Fibroblast of skin of left quadriceps (primary cell): ENCODE measurements around the gene CASTOR1.

Source experiments
- DNase-seq, 2 experiments: peaks; one replicate each; pipeline ENCODE4 v3.0.0-alpha.2; 2013; ENCODE audit warnings: low read depth in 2 of 2

CASTOR1 gene

DNA sequence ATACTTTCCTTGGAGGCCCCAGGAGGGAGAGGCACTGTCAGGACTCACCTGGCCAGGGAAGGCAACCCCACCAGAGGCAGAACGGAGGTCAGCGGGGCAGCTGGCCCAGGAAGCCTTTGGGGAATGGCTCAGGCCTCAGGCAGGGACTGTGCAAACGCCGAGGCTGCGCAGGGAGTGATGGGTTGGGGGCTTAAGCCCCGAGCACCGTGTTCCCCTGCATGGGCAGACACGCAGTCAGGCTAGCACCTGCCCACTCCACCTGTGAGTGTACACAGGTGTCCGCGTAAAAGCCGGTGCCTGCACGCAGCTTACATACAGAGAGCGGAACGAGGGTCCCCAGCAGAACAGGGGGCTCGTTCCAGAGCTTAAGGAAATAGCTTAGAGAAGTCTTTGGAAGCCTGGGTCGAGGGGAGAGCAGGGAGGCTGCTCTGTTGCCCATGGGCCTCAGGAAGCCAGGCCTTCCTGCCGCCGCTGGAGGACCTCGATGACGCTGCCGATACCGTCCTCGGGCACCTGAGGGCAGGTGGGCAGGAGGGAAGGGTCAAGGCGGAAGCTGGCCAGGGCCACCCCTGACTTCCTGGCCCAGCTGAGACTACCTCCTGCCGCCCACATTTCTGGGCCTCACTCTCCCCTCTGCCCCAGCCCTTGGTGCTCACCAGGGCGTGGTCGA, 4.0 kb downstream of the CASTOR1 start:
- no peak for DNase-seq

DNA sequence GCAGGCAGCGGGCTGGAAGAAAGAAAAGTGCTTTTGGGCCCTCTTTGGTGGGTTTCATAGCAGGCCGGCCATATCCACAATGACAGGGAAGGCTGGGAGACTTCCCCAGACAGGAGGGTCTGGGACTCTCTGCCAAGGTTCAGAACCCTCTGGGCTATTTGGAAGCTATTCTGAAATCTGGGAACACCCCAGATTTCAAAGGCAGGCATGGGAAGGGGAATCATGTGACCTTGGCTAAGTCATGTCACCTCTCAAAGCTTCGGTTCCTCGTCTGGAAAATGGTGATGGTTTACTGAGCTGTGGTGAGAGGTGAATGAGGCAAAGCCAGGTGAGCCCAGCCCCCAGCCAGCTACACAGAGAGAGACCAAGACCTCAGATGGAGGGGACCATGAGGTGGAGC, 4.6 kb downstream of the CASTOR1 start:
- no peak for DNase-seq

DNA sequence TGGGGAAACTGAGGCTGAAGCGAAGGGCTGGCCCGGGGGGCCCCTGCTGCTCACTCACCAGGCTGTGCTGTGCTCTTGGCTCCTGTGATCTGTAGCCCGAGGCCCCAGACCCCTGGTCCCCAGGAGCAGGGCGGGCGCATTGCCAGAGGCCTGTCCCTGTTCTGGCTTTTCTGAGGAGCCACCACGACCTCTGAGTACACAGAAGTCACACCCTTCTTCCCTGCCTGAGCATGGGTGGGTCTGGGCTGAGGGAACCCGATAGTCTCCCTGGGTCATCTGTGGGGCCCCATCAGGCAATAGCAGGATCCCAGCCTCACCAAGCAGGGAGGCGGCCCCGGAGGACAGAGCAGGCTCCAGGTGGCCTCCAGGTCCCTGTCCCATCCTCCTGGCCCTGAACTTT, 5.1 kb downstream of the CASTOR1 start:
- DNase-seq: no peak

DNA sequence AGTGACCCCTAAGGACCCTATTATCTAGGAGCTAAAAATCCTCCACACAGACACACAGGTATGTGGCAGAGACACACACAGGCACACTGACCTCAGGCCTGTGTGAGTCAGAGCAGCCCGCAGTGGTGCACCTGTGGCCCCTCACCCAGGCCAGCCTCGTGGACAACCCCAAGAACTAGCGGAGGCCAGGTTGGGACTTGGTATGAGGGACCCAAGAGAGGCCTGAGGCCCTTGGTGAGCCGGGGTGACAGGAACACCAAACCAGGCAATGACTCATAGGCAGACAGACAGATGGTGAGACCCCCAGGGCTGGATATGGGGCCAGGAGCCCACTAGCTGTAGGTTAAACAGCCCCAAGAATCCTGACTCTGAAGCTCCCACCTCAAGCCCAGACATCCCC, 6.0 kb downstream of the CASTOR1 start:
- no peak for DNase-seq

DNA sequence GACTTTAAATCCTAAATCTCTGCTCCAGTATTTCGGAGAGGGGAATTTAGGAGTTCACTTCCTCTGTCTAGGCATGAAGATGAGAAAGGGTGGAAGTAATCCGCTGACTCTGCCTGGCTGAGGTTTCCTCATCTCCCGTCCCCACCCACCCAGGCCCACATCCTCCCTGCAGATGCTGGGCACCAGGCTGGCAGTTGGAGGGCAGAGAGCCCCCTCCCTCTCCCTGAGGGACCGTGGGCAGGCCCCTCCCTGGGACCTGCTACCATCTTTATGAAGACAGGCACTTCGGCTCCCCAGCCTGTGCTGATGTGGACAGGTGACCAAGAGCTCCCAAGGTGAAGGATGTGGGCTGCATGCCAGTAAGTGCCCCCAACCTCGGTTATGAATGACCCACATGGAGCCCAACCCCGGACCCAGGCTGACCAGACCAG, 6.7 kb downstream of the CASTOR1 start:
- no peak for DNase-seq

DNA sequence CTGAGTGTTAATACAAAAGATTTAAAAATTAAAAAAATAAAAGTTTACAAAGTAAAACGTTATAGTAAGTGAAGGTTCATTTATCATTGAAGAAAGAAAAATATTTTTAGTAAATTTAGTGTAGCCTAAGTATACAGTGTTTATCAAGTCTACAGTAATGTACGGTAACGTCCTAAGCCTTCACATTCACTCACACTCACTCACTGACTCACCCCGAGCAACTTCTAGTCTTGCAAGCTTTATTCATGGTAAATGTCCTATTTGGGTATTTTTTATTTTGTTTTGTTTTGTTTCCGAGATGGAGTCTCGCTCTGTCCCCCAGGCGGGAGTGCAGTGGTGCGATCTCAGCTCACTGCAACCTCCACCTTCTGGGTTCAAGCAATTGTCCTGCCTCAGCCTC, 8.8 kb downstream of the CASTOR1 start:
- DNase-seq: no peak

DNA sequence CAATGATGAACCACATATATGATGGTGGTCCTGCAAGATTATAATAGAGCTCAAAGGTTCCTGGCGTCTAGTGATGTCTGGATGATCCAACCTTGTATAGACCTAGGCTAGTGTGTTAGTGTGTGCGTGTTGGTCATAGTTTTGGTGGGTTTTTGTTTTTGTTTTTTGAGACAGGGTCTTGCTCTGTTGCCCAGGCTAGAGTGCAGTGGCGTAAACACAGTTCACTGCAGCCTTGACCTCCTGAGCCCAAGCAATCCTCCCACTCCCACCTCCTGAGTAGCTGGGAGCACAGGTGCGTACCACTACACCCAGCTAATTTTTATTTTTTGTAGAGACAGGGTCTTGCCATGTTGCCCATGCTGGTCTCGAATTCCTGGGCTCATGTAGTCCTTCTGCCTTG, 9.4 kb downstream of the CASTOR1 start:
- no peak for DNase-seq

DNA sequence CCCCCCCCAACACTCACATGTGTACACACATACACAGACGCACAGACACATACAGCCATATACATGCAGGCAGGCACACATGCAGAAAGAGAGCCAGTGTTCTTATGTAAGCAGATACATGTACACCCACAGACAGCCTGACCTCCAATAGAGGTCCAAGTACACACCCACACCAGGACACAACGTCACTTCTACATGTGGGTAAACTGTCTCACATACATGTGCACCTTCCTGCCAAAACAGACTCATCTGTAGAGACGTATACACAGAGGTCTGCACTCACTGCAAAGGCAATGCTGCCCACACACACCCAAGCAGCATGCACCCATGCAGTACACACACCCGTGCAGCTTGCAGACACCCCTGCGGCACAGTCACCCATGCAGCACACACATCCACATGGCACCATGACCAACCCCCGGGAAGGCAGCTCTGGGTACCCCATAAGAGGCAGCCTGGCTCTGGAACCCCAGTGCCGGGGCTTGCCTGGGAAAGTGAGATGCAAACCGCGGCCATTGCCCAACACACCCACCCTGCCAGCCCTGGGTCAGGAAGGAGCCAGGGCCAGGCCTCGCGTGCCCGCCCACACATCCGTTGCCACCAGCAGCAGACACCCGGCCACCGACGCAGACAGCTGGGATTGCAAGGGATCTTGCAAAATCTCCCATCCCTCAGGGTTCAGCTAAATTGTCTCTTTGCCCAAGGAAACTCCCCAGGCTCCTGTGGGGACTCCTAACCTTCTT, 10.1 kb downstream of the CASTOR1 start:
- DNase-seq: no peak

DNA sequence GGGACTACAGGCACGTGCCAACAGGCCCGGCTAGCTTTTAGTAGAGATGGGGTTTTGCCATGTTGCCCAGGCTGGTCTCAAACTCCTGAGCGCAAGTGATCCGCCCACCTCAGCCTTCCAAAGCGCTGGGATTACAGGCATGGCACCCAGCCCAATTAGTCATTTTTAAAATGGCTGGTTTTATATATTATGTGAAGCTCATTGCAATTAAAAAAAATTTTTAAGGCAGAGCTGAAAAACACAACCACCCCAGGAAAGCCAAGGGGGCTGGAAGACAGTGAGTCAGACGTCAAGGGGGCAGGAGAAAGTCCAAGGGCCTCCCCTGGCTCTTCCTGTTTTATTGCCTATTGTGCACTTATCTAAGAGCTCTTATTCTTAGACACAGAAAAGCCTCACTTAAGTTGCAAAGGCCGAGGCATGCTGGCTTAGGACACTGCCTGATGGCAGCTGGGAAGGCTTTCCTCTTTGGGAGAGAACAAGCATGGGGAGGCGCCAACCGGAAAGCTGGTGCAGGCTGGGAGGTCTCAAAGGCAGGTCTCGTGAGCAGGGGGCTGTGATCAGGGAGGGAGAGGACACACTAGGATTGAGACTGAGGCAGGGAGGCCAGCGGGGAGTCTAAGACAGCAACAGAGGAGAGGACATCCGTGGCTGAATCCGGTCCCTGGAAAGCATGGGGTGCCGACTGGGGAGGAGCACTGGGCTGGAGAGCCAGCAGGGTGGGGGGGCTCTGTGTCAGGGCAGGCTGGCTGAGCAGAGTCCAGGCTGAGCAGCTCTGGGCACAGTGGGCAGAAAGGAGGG, 11.6 kb downstream of the CASTOR1 start:
- DNase-seq: peak in 1 of 2 experiments; percentile 27

DNA sequence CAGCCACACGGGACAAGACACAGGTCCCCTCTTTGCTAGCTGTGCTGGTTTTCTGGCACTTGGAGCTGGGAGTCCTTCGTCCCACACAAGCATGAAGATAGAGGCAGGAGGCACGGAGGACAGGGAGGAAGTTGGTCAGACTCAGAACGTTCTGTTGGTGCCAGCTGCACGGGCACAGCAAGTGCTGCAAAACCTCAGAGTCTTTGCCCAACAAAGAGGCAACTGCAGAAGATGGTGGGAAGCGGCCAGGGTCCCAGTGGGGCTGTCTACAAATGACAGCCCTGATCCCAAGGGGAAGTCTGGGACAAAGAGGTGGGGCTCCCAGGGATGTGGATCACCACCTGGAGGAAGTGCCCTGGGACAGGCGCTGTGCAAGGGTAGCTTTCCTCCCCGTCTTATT, 13.3 kb downstream of the CASTOR1 start:
- no peak for DNase-seq

DNA sequence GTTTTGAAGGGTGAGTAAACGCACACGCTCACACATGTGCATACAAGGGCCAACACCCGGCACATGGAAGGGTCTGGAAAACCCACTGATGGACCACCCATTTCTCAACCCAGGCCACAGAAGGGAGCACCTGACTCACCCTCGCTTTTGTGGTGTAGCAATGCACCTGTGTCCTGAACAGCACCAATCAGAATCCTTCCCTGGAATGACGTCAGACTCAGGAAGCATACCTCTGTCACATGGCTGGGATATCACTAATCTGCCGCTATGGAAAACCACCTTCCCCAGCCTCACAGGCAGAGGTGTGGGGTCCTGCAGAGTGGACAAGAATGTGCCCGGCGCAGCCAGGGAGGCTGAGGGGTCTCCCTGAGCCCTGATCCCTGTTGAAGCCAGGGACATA, 13.7 kb downstream of the CASTOR1 start:
- no peak for DNase-seq

DNA sequence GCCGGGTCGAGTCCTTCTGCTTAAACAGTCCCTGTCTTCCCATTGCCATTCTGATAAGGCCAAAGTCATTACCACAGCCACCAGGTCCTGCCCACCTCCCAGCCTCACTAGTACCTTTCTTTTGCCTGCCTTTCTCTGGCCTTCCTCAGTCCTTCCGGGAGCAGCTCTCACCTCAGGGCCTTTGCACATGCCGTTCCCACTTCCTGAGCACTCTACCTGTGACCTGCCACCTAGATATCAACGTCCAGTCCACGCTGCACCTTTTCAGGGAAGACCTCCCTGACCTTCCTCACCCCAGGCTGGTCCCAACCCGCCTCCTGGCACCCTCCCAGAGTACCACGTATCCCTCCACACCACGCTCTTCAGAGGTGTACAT, 14.9 kb downstream of the CASTOR1 start:
- no peak for DNase-seq

DNA sequence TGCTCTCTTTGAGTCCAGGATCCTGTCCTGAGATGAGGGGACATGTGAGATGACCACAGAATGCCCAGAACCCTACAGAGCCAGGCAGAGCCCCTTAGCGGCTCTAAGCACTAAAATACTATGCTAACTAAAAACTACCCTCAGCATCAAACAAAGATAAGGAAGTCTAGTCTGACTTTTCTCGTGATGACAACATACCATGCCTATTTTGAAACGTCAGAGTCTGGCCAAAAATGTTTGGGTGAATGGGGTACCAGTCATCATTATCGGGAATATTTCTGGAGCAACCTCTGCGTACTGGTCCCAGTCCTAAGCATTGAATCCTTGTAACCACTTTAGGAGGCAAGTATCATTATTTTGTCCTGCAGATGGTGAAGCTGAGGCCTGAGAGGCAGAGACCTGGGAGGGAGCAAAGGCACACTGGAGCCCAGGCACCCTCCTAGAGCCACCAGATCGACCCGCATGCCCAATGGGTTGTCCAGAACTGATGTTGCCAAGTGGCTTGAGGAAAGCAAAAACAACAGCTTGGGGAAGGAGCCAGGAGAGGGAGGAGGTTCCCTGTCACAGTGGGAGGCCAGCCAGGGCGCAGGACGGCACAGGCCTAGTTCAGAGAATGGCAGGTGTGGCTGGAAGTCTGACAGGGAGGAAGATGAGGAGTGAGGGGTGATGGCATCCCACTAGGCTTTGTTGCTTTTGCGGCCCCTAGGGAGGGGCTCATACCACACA, 15.4 kb downstream of the CASTOR1 start:
- DNase-seq: no peak

DNA sequence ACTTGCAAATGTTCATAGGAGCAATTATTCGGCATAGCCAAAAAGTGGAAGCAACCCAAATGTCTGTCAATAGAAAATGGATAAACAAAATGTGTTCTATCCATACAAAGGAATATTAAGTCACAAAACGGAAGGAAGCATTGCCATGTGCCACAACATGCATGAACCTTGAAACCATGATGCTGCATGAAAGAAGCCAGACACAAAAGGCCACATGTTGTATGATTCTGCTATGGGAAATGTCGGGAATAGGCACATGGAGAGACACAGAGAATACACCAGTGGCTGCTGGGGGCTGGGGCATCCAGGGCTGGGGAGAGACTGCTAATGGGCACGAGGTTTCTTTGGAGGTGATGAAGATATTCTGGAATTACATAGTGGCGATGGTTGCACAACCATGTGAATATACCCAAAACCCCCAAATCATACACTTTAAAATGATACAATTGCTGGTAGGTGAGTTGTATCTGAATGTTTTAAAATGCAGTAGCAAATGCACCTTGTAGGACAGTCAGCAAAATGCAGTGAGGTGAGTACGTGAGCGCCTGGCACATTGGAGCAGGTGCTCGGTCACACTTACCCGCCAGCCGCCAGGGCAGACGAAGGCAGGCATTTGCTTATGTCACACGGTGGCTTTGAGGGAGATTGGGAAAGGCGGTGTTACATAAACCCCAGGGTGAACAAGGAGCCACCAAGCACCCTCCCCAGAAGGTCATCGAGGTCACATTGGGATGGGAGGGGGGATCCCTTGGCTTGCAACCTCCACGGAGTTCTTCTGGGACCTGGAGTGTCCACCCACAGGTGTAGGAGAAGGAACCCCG, 16.3 kb downstream of the CASTOR1 start:
- DNase-seq: no peak

DNA sequence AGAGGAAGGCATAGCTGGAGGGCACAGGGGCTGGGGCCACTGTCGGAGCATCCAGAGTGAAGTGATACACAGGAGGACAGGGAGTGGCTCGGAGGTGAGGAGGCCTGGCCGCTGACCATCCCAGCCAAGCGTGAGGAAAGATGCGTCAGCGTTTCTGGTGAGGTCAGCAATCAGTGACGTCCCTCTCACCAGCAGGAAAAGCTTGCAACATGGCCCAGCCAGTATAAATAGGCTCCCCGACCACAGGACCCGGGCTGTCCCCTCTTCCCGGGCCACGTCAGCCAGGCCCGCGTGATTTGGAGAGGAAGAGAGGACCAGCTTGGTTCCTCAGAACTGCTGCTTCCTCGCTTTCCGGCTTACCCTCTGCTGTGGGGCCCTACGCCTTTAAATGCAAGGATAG, 18.5 kb downstream of the CASTOR1 start:
- no peak for DNase-seq

DNA sequence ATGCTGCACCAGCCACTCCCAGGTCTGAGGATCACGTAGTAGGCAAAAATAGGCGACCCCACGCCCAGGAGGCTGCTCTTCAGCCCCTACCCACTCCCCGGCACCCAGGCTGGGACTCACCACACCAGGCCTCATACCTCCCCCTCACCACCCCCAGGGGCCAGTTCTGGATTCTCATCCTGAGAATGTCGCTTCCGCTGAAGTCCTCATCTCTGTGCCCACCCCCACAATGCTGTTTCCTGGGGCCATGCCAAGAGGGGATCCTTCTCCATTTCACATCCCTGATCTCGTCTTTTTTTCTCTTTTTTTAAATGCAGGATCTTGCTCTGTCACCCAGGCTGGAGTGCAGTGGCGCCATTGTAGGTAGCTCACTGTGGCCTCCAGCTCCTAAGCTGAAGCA, 21.0 kb downstream of the CASTOR1 start:
- DNase-seq: no peak

DNA sequence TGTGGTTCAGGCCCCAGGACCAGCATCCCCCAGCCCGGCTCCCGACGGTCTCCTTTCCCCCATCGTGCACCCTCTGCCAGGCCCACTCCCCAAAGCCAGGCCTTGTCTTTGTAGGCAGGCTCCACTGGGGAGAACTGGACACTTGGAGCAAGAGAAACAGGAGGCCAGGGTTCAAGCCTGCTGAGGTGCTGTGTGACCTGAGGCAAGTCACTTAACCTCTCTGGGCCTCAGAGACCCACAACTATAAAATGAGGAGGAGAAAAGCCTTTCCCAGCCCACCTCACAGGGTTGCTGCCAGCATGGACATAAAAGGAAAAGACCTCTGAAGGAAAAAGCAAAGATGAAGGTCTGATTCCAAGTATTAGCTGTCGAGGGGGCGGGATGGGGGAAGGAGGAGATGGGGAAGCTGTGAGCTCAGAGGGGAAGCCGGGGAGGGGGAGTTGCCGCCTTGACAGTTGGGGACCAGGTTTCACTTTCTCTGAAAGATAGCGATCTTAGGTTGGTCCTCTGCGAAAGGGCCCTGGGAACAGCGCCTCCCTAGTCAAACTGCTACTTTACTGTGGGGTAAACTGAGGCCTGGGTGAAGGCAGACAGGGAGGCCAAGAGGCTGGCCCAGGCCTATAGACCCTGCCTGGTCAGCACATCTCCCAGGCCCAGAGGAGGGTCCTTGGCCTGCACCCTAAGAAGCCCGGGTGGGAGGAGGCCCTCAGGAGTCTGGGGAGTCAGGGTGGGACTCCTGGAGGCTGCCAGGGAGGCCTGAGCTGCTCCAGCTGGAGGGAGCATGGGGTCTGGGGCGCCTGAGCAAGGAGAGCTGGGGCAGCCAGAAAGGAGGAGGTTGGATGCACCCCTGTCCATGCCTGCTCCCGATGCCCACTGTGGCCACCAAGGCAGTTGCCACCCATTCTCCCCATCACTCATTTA, 21.7 kb downstream of the CASTOR1 start:
- no peak for DNase-seq

DNA sequence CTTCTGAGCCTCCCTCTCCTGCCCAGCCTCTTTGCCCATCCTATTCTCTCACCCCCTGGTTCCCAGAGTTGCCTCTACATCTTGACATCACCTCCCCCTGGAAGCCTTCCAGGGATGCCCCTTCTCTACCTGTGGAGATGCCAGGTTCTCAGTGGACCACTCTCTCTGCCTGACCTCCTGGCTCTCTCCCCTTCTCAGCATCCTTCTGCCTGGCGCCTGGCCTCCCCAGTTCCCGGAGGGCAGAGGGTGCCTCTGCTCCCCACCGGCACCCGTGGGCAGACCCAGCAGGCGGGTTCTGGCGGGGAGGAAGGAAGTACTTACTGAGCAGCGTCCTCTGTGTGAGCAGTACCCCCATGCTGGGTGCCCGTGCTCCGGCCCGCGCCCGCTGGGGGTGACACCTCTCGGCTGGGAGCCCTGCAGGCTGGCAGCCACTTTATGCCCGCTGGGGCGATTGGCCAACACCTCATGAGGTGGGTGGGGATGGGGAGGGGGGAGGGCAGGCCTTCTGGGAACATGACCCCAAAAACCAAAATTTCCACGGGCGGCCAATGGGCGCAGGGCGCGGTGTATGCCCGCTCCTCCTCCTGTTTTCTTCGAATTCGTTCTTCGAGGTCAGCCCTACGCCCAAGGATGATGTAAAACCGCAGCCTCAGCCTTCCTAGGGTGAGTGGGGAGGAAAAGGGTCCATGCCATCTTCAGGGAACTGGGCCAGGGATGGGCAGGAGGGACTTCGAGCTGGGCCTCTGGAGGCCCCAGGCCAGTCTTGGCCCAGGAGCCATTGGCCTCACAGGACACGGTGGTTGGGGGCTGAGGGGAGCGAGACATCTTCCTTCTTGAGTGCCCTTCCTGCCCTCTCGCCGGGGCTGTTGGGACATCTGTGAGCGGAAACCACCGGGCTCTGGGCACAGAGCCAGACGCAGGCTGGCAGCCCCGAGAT, 22.6 kb downstream of the CASTOR1 start, which contains the start of gene OSM:
TSS of gene OSM (minus strand) at position 407 of the 937 bp plus-strand sequence. CDS start at position 355, 52 bp downstream.
- DNase-seq: no peak
